ENCODE data around the gene MAD1L1.

The MAD1L1 gene

GRCh38 chr7:2199528-2199927 lies 33.2 kb downstream of the MAD1L1 start:
- DNase-seq: no peak

- DNase-seq: no peak
These were observed 34.0 kb downstream of the MAD1L1 start for GRCh38 chr7:2198760-2199159.

GRCh38 chr7:2198206-2198605 lies 34.5 kb downstream of the MAD1L1 start:
- DNase-seq: no peak

- no peak for DNase-seq
These were observed 35.1 kb downstream of the MAD1L1 start for GRCh38 chr7:2197436-2198155.

GRCh38 chr7:2196381-2197378 lies 36.1 kb downstream of the MAD1L1 start:
- DNase-seq: no peak

- DNase-seq: no peak
These were observed 37.1 kb downstream of the MAD1L1 start for GRCh38 chr7:2195400-2196246.

- no peak for DNase-seq
These were observed 39.0 kb downstream of the MAD1L1 start for GRCh38 chr7:2193575-2194305.

- no peak for DNase-seq
These were observed 39.8 kb downstream of the MAD1L1 start for GRCh38 chr7:2192831-2193534.

GRCh38 chr7:2191016-2191415 lies 41.7 kb downstream of the MAD1L1 start:
- no peak for DNase-seq

GRCh38 chr7:2190531-2190930 lies 42.2 kb downstream of the MAD1L1 start:
- DNase-seq: no peak

- DNase-seq: no peak
These were observed 46.6 kb downstream of the MAD1L1 start for GRCh38 chr7:2186166-2186565.

GRCh38 chr7:2185715-2186114 lies 47.0 kb downstream of the MAD1L1 start:
- no peak for DNase-seq

GRCh38 chr7:2182461-2182860 lies 50.3 kb downstream of the MAD1L1 start:
- DNase-seq: no peak

GRCh38 chr7:2181077-2181854 lies 51.5 kb downstream of the MAD1L1 start:
- DNase-seq: no peak

- DNase-seq: no peak
These were observed 52.7 kb downstream of the MAD1L1 start for GRCh38 chr7:2180081-2180480.

- DNase-seq: no peak
These were observed 57.2 kb downstream of the MAD1L1 start for GRCh38 chr7:2175514-2175913.

- DNase-seq: no peak
These were observed 57.7 kb downstream of the MAD1L1 start for GRCh38 chr7:2175091-2175490.

GRCh38 chr7:2173189-2173827 lies 59.4 kb downstream of the MAD1L1 start:
- no peak for DNase-seq

- no peak for DNase-seq
These were observed 60.2 kb downstream of the MAD1L1 start for GRCh38 chr7:2172311-2173188.
